Measurements from ENCODE around the gene RNF220.

Gene RNF220

DNA sequence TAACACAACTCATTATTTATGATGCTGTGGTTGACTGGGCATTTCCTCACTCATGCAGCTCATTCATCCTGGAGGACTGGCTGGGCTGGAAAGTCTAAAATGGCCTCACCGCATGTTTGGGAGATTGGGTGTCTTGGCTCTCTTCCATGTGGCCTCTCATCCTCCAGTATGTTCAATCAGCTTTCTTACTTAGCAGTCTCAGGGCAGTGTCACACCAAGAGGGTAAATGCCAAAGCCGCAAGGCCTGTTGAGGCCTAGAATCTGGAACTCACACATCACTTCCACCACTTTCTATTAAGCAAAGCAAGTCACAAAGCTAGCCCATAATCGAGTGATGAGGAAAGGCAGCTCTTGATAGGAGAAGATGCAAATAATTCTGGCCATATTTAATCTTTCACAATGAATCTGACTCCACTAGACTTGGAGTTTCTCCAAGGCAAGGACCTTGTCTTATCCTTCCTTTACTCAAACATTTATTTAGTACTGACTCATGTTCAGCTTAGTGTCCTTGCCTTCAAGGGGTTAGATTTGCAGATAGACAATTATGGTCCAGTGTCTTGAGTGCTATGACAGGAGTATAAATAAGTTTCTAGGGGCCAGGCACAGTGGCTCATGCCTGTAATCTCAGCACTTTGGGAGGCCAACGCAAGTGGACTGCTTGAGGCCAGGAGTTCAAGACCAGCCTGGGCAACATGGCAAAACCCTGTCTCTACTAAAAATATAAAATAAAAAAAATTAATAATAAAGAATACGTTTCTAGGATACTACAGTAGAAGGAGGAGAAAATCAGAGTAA is 224.1 kb downstream of the RNF220 start:
- Histone ChIP-seq H3K4me3 (ENCODE audit: low read depth, low read length) (no peak overlapping the region), H3K27ac (peak overlapping the region; percentile 33), H3K36me3 (replicated peaks) (peaks cover 9% of the 10 kb centered on the region), H3K27me3 (replicated peaks) (no peaks in the 10 kb centered on the region)
- in situ Hi-C loops (cut with HindIII; ENCODE audit: low pct_ligation_motif_present, low sequenced_read_pairs) = no loop called here
- peak; percentile 65 for DNase-seq
- TF ChIP-seq, protein P1, sequence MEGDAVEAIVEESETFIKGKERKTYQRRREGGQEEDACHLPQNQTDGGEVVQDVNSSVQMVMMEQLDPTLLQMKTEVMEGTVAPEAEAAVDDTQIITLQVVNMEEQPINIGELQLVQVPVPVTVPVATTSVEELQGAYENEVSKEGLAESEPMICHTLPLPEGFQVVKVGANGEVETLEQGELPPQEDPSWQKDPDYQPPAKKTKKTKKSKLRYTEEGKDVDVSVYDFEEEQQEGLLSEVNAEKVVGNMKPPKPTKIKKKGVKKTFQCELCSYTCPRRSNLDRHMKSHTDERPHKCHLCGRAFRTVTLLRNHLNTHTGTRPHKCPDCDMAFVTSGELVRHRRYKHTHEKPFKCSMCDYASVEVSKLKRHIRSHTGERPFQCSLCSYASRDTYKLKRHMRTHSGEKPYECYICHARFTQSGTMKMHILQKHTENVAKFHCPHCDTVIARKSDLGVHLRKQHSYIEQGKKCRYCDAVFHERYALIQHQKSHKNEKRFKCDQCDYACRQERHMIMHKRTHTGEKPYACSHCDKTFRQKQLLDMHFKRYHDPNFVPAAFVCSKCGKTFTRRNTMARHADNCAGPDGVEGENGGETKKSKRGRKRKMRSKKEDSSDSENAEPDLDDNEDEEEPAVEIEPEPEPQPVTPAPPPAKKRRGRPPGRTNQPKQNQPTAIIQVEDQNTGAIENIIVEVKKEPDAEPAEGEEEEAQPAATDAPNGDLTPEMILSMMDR (IDR thresholded peaks at IDR 0.05; ENCODE audit: low read depth, low read length, missing control alignments) = no peak

DNA sequence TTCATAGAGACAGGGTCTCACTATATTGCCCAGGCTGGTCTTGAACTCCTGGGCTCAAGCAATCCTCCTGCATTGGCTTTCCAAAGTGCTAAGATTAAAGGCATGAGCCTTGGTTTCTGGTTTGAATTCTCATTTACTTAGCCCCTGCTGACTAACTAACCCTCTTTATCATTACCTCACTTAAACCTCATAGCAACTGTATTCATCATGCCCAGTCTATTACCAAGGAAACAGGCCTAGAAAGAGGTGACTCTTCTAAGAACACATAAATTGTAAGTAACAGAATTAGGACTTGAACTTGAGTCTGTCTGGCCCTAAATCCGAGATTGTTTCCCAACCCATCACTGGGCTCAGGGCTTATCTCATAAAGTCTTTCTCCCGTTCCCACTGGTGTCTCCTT is 225.1 kb downstream of the RNF220 start:
- Histone ChIP-seq H3K36me3 (replicated peaks) (peaks cover 13% of the 10 kb centered on the region), H3K27me3 (replicated peaks) (no peaks in the 10 kb centered on the region), H3K27ac (no peak overlapping the region), H3K4me3 (ENCODE audit: low read depth, low read length) (no peak overlapping the region)
- in situ Hi-C loops (cut with HindIII; ENCODE audit: low pct_ligation_motif_present, low sequenced_read_pairs) = no loop called here
- TF ChIP-seq, protein P1 (IDR thresholded peaks at IDR 0.05; ENCODE audit: low read depth, low read length, missing control alignments) = no peak
- DNase-seq = no peak

DNA sequence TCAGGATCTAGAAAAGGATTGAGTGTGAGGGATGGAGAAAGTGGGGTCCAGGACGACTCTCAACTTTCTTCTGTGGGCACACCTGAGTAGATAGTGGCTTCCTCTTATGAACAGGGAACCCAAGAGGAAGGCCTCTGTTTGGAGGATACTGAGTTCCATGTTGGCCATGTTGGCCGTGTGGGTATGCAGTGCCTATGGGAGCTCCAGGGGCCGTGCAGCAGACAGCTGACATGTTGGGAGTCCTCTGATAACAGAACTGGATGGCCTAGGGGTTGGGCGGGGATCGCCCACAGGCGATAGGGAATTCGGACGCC is 226.2 kb downstream of the RNF220 start:
- TF ChIP-seq, protein P1 (IDR thresholded peaks at IDR 0.05; ENCODE audit: low read depth, low read length, missing control alignments) = no peak
- in situ Hi-C loops (cut with HindIII; ENCODE audit: low pct_ligation_motif_present, low sequenced_read_pairs) = no loop called here
- no peak for DNase-seq
- peaks cover 25% of the 10 kb centered on the region for H3K36me3 ChIP-seq (replicated peaks)
- no peaks in the 10 kb centered on the region for H3K27me3 ChIP-seq (replicated peaks)
- peak overlapping the region; percentile 71 for H3K4me3 ChIP-seq (ENCODE audit: low read depth, low read length)
- H3K27ac ChIP-seq = peak overlapping the region; percentile 95

DNA sequence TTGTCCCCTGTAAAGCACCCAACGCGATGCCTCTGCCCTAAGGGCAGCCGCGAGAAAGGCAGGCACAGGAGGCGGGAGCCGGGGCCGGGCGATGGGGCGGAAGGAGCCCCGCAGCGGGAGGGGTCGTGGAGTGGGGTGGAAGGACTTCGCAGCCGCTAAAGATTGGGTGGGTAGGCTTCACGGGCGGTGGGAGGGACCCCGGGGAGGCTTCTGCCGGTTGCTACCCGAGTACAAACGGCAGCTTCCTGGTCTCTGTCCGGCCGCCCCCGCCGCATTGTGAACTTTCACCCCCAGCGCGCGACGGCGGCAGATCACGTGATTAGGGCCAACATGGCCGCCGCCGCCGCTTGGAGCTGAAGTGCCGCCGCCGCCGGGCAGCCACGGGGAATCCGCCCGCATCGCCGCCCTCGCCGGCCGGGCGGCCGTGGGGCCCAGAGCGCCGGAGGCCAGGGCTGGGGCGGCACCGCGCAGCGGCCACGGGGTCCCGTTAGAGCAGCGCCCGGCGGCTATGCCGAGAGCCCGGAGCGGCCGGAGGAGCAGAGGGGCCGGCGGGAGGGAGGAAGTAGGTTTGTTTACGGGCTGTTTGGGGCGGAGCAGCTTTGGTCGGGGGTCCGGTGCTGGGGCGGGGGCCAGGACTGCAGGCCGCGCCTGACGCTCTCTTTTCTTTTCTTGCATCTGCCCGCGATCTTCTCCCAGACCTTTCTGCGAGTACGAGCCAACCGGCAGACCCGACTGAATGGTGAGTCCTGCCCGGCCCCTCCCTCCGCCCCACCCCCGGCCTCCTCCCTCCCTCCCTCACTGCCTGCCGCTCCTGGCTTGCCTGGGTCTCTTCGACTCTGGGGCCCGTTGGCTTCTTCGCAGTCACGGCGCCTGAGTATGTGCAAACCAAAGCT is 226.8 kb downstream of the RNF220 start:
- peak; percentile 79 for DNase-seq
- TF ChIP-seq, protein P1 (IDR thresholded peaks at IDR 0.05; ENCODE audit: low read depth, low read length, missing control alignments) = no peak
- Histone ChIP-seq H3K36me3 (replicated peaks) (peaks cover 31% of the 10 kb centered on the region), H3K4me3 (ENCODE audit: low read depth, low read length) (peak overlapping the region; percentile 71), H3K27me3 (replicated peaks) (no peaks in the 10 kb centered on the region), H3K27ac (peak overlapping the region; percentile 95)
- in situ Hi-C loops (cut with HindIII; ENCODE audit: low pct_ligation_motif_present, low sequenced_read_pairs) = no loop called here

DNA sequence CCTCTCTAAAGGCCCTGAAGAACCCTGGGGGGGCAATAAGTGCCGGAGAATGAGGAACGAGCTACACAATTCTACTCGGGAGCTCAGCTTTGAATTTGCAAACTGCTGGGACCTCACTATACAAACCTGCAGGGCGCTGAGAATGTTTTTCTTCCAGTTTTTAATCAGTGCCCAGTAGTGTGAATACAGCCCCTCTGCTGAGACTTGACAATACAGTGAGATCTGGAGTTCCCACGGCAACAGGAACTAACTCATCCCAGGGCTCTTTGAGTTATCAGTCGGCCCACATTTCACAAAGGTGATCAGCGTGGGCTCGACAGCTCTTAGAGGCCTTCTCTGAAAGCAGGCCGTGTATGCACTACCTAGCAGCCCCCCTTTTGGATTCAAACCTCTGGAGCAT is 227.5 kb downstream of the RNF220 start:
- DNase-seq = peak; percentile 16
- Histone ChIP-seq H3K27me3 (replicated peaks) (no peaks in the 10 kb centered on the region), H3K36me3 (replicated peaks) (peaks cover 37% of the 10 kb centered on the region), H3K27ac (peak overlapping the region; percentile 95), H3K4me3 (ENCODE audit: low read depth, low read length) (peak overlapping the region; percentile 71)
- in situ Hi-C loops (cut with HindIII; ENCODE audit: low pct_ligation_motif_present, low sequenced_read_pairs) = no loop called here
- TF ChIP-seq, protein P1 (IDR thresholded peaks at IDR 0.05; ENCODE audit: low read depth, low read length, missing control alignments) = no peak
